GM19328 (cell line): ENCODE measurements around the gene ESPL1.

ENCODE experiments used
- ATAC-seq: cut with Tn5 transposase; IDR thresholded peaks from one replicate; pipeline ENCODE4 v1.9.1; 2021; ENCODE audit warnings: mild to moderate bottlenecking, moderate library complexity; ENCODE audit not compliant: unreplicated experiment

The ESPL1 gene

DNA sequence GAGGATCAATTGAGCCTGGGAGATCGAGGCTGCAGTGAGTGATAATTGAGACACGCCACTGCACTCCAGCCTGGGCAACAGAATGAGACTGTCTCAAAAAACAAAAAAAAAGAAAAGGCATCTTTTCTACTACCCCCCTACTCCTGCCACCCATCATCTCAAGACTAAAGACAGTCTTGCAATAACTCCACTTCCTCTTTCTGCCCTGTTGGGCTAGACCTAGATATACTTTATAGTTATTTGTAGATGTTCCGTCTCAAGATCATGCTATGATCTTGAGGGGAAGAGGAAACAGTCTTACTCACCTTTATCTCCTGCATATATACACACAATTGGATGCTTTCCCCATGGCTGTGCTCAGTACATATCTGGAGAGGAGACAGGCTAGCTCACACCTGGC lies 12.1 kb upstream of the ESPL1 start:
- no peak for ATAC-seq

DNA sequence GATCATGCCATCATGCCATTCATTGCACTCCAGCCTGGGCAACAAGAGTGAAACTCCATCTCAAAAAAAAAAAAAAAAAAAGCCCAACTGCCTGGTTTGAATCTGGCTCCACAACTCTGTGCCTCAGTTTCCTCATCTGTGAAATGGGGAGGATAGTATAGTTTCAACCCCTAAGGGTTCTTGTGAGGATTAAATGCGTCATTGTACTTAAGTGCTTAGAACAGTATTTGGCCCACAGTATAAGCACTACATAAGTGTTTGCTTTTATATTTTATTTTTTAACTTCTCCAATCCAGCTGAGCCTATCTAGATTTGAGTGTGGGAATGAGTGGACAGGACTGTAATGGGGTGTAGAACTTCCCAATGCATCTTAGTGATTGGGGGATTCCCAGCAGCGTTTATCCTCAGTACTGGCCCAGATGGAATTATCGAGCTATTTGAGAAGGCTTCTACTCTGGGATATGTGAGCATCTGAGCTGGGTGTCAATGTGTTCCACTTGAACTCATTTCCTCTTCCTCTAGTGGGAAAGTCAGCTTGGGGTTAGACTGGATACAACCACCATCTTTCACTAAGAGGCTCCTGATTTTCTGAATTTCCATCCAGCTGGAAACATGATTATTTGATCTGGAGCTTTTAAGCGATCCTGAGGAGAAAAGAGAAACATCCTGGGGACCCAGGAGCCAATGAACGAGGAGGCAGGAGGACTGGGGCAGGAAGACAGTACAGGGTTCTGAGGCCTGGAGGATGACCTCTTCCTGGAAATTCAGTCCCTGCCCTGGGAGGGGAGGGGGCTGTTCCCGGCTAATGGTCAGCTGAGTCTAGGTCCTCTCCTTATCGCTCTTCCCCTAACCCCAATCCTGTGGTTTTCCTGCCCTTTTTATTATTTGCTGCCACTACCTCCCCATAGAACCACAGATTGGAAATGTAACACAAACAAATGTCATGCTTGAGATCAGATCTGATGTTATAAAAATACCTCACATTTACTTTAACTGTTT lies 9.3 kb upstream of the ESPL1 start:
- ATAC-seq: no peak

GRCh38 chr12:53259891-53260290 lies 8.2 kb upstream of the ESPL1 start:
- ATAC-seq: no peak

DNA sequence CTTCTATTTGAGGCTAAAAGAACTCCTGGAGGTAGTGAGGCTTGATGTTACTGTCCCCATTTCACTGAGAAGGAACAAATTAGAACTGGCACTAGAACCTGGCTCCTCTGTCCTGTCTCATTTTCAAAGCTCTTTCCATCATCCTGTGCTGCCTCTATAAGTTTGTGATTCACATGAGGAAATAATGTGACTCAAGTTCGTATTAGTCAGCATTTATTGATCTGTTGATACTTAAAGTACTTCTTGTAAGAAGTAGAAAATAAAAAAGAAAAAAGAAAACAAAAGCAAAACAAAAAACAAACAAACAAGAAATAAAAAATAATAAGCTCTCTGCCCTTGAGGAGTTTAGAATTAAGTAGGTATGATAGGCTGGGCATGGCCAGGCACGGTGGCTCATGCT lies 2.3 kb upstream of the ESPL1 start:
- ATAC-seq: no peak

DNA sequence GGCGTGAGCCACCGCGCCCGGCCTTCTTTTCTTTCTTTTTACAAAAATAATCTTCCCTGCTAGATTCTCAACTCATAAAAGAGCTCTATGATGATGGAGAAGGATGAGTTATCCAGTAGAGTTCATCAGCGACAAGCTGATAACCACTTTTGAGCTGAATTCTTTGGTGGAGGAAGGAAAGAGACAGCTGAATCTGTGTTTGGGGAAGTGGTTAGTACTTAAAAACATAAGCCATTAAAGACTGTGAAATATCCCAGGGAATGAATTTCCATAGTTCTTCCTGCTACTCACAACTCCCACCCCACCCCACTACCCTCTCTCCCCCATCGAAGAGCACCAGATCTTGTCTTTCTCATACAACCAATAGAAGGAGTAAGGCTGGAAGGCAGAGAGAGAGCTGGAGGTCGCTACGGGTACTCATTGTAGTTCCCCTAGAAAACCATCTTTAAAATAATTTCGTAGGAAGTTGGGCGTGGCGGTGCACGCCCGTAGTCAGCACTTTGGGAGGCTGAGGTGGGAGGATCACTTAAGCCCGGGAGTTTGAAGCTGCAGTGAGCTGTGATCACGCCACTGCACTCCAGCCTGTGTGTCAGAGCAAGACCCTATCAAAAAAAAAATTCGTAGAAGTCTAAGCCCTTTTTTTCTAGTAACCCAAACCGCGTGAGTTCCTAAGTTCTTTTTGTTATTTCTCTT lies 647 bp upstream of the ESPL1 start:
- ATAC-seq: no peak

GRCh38 chr12:53268630-53269562 lies 797 bp downstream of the ESPL1 start:
- ATAC-seq: no peak

- no peak for ATAC-seq
Observed at GRCh38 chr12:53274445-53274844, 6.3 kb downstream of the ESPL1 start.

GRCh38 chr12:53276511-53276910 lies 8.4 kb downstream of the ESPL1 start:
- no peak for ATAC-seq

- ATAC-seq: no peak
Observed at GRCh38 chr12:53277981-53278380, 9.9 kb downstream of the ESPL1 start.

DNA sequence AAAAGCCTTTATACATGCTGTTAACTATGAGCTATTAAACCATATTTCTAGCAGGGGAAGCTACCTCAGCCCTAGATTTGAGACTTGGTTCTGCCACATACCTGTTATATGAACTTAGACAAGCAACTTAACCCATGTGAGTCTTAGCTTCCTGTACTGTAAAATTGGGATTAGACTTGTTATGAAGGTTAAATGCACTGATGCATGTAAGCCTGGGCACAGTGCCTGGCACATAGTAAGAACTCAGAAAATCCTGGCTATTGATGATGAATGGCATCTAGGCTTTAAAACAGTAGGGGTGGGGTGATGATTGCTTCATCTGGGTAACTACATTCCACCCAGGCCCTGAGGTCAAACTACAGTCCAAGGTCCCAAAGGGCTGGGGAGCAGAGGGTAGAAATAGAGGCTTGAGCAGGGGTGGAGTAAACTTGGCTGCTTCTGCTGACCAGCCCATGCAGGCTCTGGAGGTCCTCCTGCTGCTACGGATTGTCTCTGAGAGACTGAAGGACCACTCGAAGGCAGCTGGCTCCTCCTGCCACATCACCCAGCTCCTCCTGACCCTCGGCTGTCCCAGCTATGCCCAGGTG lies 11.3 kb downstream of the ESPL1 start:
- ATAC-seq: no peak

GRCh38 chr12:53279888-53280498 lies 11.9 kb downstream of the ESPL1 start:
- ATAC-seq: no peak

GRCh38 chr12:53286448-53286847 lies 18.3 kb downstream of the ESPL1 start:
- ATAC-seq: no peak

DNA sequence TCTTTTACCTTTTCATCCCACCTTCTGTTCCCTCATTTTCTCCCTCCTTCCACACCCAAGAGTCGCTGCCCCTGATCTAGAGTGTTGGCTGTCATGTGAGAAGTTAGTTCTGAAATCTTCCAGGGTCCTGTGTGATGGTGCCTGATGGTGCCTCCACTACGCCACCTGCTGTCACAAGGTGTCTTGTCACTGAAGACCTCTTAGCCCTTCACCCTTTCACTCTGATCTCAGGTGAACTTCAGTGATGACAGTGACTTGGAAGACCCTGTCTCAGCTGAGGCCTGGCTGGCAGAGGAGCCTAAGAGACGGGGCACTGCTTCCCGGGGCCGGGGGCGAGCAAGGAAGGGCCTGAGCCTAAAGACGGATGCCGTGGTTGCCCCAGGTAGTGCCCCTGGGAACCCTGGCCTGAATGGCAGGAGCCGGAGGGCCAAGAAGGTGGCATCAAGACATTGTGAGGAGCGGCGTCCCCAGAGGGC lies 19.7 kb downstream of the ESPL1 start:
- ATAC-seq: no peak

DNA sequence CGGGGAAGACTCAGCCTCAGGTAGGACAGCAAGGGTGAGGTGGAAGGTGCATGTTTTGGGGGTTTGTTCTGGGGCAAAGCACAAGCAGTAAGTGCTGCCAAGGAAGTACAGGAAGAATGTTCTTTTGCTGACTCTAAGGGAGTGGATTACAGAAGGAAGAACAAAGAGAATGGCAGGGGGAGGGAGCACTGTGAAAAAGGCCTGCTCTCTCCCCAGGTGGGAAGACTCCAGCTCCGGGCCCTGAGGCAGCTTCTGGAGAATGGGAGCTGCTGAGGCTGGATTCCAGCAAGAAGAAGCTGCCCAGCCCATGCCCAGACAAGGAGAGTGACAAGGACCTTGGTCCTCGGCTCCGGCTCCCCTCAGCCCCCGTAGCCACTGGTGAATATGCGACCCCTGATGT lies 20.2 kb downstream of the ESPL1 start:
- ATAC-seq: no peak

DNA sequence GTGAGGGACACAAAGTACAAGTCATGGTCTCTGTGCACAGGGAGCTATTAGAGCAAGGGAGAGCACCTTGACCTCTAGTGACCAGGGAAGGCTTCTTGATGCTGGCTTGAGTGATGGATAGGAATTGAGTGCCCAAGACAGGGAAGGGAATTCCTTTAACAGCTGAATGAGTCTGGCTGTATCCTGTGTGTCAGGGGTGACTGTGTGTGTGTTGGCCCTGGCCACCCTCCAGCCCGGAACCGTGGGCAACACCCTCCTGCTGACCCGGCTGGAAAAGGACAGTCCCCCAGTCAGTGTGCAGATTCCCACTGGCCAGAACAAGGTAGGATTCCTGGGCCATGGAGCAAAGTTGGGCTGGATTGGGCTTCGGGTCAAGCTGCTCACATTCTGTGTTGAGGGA lies 21.8 kb downstream of the ESPL1 start:
- ATAC-seq: no peak

DNA sequence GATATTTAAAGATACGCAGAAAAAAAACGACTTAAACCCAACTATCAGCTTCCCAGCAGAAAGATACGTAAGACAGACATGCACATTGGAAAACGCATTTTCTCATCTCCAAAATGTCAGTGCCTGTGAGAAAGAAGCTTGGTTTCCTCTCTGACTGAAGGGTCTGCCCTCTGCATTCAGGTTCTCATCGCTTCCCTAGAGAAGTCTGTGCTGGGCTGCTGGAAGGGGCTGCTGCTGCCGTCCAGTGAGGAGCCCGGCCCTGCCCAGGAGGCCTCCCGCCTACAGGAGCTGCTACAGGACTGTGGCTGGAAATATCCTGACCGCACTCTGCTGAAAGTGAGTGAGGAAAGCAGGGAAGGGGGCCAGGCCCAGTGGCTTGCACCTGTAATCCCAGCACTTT lies 22.6 kb downstream of the ESPL1 start:
- ATAC-seq: no peak

DNA sequence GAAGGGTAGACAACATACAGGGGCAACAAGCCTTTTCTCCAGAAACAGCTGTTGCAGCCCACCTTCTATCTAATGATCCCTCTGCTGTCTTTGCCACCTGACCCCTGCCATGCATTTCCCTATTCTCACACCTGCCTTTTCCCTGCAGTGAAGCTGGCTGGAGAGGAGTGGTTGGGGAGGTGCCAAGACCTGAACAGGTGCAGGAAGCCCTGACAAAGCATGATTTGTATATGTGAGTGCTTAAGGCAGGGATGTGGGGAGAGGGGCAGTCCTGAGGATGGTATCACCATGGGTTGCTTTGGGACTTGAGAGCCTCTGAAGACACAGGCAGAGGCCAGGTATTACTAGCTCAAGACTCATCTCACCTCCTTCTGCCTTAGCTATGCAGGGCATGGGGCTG lies 24.3 kb downstream of the ESPL1 start:
- no peak for ATAC-seq

DNA sequence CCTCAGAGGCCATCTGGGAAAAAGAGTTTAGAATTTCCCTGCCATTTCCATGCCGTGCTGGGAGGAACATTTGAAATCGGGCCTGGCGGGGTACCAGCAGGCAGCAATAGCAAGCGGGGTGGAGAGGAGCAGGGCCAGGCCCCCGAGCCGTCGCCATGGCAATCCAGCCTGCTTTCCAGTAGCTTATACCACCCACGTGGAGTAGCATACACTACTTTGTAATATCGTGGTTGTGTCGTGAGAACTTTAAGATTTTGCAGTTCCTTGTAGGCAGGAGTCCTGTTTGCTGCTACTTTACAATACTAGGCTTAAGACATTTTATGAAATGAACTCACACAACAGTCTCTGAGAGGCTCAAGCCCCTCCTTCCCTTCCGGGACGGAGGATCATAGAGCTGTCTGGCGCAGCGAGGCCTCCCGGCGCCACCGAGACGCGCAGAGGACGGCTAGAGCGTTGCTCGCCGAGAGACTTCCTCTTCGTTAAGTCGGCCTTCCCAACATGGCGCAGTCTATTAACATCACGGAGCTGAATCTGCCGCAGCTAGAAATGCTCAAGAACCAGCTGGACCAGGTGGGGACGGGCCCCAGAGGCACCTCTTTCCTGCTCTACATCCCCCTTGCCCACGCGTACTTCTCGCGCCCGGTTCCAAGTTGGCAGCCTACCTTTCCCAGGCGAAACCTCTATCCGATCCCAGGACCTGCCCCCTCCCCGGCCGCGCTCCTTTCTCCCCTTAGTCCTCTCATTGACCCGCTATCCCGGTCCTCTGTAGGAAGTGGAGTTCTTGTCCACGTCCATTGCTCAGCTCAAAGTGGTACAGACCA lies 27.2 kb downstream of the ESPL1 start, which contains the start of gene PFDN5:
TSS of gene PFDN5 (plus strand) at position 473 of the 821 bp plus-strand sequence. CDS start at position 499, 26 bp downstream.
- peak; percentile 81 for ATAC-seq

GRCh38 chr12:53295891-53296219 lies 27.8 kb downstream of the ESPL1 start:
- ATAC-seq: no peak
